DOHH2 (cell line): ENCODE measurements around the gene MEGF11.
A peak's percentile ranks its signal among the peaks of the same experiment; 100 is the strongest.

Experiments used
- H3F3A ChIP-seq: fragments of 200-600 bp; sonication (generic), shearing (Covaris generic); 2 replicates; pipeline ENCODE4 v1.6.0; 2016; ENCODE audit warnings: antibody characterized with exemption, mild to moderate bottlenecking; ENCODE audit not compliant: control insufficient read depth, insufficient read depth
- H3K27ac ChIP-seq: fragments of 200-600 bp; sonication (generic); 2 replicates; pipeline ENCODE4 v1.5.1; 2014; ENCODE audit warnings: low read depth, mild to moderate bottlenecking, low read length, moderate library complexity
- H3K27me3 ChIP-seq: fragments of 200-600 bp; sonication (generic); 2 replicates; pipeline ENCODE4 v1.6.1; 2014; ENCODE audit warnings: mild to moderate bottlenecking, low read length, mixed read lengths; ENCODE audit not compliant: control insufficient read depth
- H3K36me3 ChIP-seq: fragments of 200-600 bp; sonication (generic); 2 replicates; pipeline ENCODE4 v1.6.1; 2014; ENCODE audit warnings: mild to moderate bottlenecking, low read length, moderate library complexity, mixed read lengths; ENCODE audit not compliant: control insufficient read depth
- H3K4me1 ChIP-seq: fragments of 200-600 bp; sonication (generic); 2 replicates; pipeline ENCODE4 v1.6.1; 2014; ENCODE audit warnings: mild to moderate bottlenecking, low read length, mixed read lengths; ENCODE audit not compliant: control insufficient read depth
- H3K4me2 ChIP-seq: fragments of 200-600 bp; sonication (generic); 2 replicates; pipeline ENCODE4 v1.6.0; 2014; ENCODE audit warnings: mild to moderate bottlenecking, low read length, moderate library complexity
- H3K4me3 ChIP-seq: fragments of 200-600 bp; sonication (generic); 2 replicates; pipeline ENCODE4 v1.5.1; 2014; ENCODE audit warnings: mild to moderate bottlenecking, low read length, mixed read lengths
- H3K79me2 ChIP-seq: fragments of 200-600 bp; sonication (generic); 2 replicates; pipeline ENCODE4 v1.6.1; 2014; ENCODE audit warnings: mild to moderate bottlenecking, low read length, mixed read lengths; ENCODE audit not compliant: control insufficient read depth
- H3K9me2 ChIP-seq: fragments of 200-600 bp; sonication (generic); replicated peaks from 2 replicates; pipeline ENCODE4 v1.6.1; 2014; ENCODE audit warnings: mild to moderate bottlenecking, low read length, mixed read lengths; ENCODE audit not compliant: control insufficient read depth
- H3K9me3 ChIP-seq: fragments of 200-600 bp; sonication (generic); 2 replicates; pipeline ENCODE4 v1.6.1; 2014; ENCODE audit warnings: antibody characterized with exemption, low read length, mixed read lengths; ENCODE audit not compliant: control insufficient read depth, insufficient read depth
- H4K20me1 ChIP-seq: fragments of 200-600 bp; sonication (generic); 2 replicates; pipeline ENCODE4 v1.6.0; 2014; ENCODE audit warnings: low read depth, mild to moderate bottlenecking, antibody characterized with exemption, low read length, moderate library complexity; ENCODE audit not compliant: control insufficient read depth, insufficient read depth
- CTCF ChIP-seq: fragments of 200-600 bp; sonication (generic); IDR thresholded peaks from one replicate; pipeline ENCODE4 v1.5.1; 2014; ENCODE audit warnings: antibody characterized with exemption, mild to moderate bottlenecking, low read depth, low read length; ENCODE audit not compliant: poor library complexity, severe bottlenecking
- EZH2phosphoT487 ChIP-seq: fragments of 200-600 bp; sonication (generic); IDR thresholded peaks from 2 replicates; pipeline ENCODE4 v1.6.1; 2017; ENCODE audit warnings: borderline replicate concordance, mild to moderate bottlenecking, antibody characterized with exemption, low read length, moderate library complexity, mixed read lengths

Gene MEGF11

GRCh38 chr15:66149871-66150270, 103.7 kb downstream of the MEGF11 start:
- H3K36me3 ChIP-seq = peaks cover 88% of the 10 kb centered on the region
- no peak for TF ChIP-seq EZH2phosphoT487
- TF ChIP-seq CTCF = no peak
- H4K20me1 ChIP-seq = peaks cover 13% of the 10 kb centered on the region
- peak overlapping the region; percentile 100 for H3K27ac ChIP-seq
- peaks cover 89% of the 10 kb centered on the region for H3K79me2 ChIP-seq
- no peaks in the 10 kb centered on the region for H3K9me3 ChIP-seq
- H3F3A ChIP-seq = peaks cover 17% of the 10 kb centered on the region
- H3K4me1 ChIP-seq = peaks cover 98% of the 10 kb centered on the region
- no peaks in the 10 kb centered on the region for H3K9me2 ChIP-seq
- H3K4me3 ChIP-seq = peak overlapping the region; percentile 81
- H3K4me2 ChIP-seq = peak overlapping the region; percentile 98
- no peaks in the 10 kb centered on the region for H3K27me3 ChIP-seq

GRCh38 chr15:66148187-66148586, 105.4 kb downstream of the MEGF11 start:
- H3K9me2 ChIP-seq = no peaks in the 10 kb centered on the region
- TF ChIP-seq CTCF (no peak), EZH2phosphoT487 (no peak)
- H3K27ac ChIP-seq = peak overlapping the region; percentile 100
- H4K20me1 ChIP-seq = peaks cover 13% of the 10 kb centered on the region
- H3K27me3 ChIP-seq = no peaks in the 10 kb centered on the region
- peaks cover 100% of the 10 kb centered on the region for H3K79me2 ChIP-seq
- H3K4me3 ChIP-seq = no peak overlapping the region
- peaks cover 8% of the 10 kb centered on the region; the same call in 1 of the 2 replicates for H3F3A ChIP-seq
- H3K4me1 ChIP-seq = peaks cover 100% of the 10 kb centered on the region
- no peaks in the 10 kb centered on the region for H3K9me3 ChIP-seq
- H3K36me3 ChIP-seq = peaks cover 100% of the 10 kb centered on the region
- H3K4me2 ChIP-seq = peak overlapping the region; percentile 98

GRCh38 chr15:66147440-66147839, 106.1 kb downstream of the MEGF11 start:
- Histone ChIP-seq H3K36me3 (peaks cover 100% of the 10 kb centered on the region), H3K4me2 (0 out of 2 replicates have a peak overlapping the region, but pooled peaks have one; percentile 98), H3K4me3 (no peak overlapping the region), H3K4me1 (peaks cover 97% of the 10 kb centered on the region), H4K20me1 (peaks cover 17% of the 10 kb centered on the region), H3K9me2 (no peaks in the 10 kb centered on the region), H3K27ac (peak overlapping the region; percentile 100; the same call in 1 of the 2 replicates), H3K9me3 (no peaks in the 10 kb centered on the region), H3K27me3 (no peaks in the 10 kb centered on the region), H3F3A (peaks cover 8% of the 10 kb centered on the region; the same call in 1 of the 2 replicates), H3K79me2 (peaks cover 100% of the 10 kb centered on the region)
- TF ChIP-seq CTCF = no peak
- no peak for TF ChIP-seq EZH2phosphoT487
